GM19239 (cell line): ENCODE results near the gene SPDYE5.
"Not testable (repeated sequence)": the region's sequence is repeated elsewhere in the genome, so short reads cannot be mapped to it uniquely, and the experiment has no call there.

Experiments used
- DNase-seq: peaks from one replicate; pipeline ENCODE4 v3.0.0; 2011; ENCODE audit warnings: low spot score; ENCODE audit not compliant: insufficient read length
- FAIRE-seq: peaks from 2 replicates; lab custom pipeline; 2011; peaks lifted over from hg19 to GRCh38; lab: Jason Lieb, UNC

The SPDYE5 gene, protein sequence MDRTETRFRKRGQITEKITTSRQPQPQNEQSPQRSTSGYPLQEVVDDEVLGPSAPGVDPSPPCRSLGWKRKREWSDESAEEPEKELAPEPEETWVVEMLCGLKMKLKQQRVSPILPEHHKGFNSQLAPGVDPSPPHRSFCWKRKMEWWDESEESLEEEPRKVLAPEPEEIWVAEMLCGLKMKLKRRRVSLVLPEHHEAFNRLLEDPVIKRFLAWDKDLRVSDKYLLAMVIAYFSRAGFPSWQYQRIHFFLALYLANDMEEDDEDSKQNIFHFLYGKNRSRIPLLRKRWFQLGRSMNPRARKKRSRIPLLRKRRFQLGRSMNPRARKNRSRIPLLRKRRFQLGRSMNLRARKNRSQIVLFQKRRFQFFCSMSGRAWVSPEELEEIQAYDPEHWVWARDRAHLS

GRCh38 chr7:75492020-75492419 lies at the start of gene SPDYE5:
Gene SPDYE5, plus strand, starts transcription at chr7:75492320. Its CDS starts 1,728 bp downstream, at chr7:75494048.
- not testable (repeated sequence) for FAIRE-seq

GRCh38 chr7:75442465-75443111 lies 49.5 kb upstream of the SPDYE5 start:
- peak; percentile 64 for FAIRE-seq
- not testable (repeated sequence) for DNase-seq

More at GRCh38 chr7:75492020-75492419, at the start of gene SPDYE5:
- DNase-seq: not testable (repeated sequence)

DNA sequence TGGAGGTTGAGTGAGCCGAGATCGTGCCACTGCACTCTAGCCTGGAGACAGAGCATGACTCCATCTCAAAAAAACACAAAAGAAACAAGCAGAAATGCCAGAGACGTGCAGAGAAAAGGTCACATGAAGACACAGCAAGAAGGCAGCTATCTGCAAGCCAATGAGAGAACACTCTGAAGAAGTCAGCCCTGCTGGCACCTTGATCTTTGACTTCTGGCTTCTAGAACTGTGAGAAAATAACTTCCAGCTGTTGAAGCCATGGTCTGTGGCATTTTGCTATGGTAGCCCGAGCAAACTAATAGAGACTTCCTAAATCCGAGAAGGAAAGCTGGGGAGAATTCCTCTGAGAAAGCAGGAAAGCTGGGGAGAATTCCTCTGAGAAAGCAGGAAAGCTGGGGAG lies 42.2 kb upstream of the SPDYE5 start:
- not testable (repeated sequence) for FAIRE-seq

GRCh38 chr7:75452494-75452955 lies 39.6 kb upstream of the SPDYE5 start:
- peak; percentile 14 for FAIRE-seq
- not testable (repeated sequence) for DNase-seq

More for the DNA sequence above, 42.2 kb upstream of the SPDYE5 start:
- DNase-seq: not testable (repeated sequence)

DNA sequence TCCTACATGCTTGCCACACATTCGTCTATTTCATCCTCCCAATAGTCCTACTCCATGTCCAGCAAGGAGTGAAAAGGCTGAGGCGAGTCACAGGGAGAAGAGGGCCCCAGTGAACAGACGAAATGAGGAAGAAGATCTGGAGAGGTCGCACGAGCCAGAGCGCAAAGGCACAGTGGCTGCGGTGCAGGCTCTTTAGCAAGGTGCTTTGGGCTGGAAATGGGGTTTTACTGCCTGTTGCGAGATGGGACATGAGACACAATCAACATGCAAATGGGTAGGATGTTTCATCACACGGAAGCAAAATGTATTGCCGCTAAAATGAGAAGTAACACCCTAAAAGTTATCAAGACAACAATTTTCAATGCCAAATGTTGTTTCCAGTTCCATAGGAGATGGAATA lies 35.7 kb upstream of the SPDYE5 start:
- FAIRE-seq, DNase-seq: not testable (repeated sequence)

- DNase-seq, FAIRE-seq: not testable (repeated sequence)
These were observed 34.1 kb upstream of the SPDYE5 start for GRCh38 chr7:75458034-75458433.

DNA sequence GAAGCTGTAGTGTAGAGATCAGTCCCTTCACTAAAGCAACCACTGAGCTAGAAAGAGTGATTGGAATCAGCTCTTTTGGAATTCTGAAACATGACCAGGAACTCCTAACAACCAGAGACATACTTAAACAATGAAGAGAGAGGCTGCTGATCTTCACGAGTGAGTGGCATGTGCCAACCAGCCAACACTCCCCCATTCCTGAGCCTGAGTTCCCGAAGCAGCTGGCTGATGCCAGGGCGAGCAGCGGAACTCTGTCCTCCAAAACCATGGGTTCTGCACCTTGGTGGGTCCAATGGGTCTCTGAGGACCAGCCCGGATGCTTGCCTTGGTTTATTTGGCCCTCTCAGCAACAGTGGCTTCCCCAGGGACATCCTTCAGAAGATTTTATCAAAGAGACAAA lies 31.6 kb upstream of the SPDYE5 start:
- not testable (repeated sequence) for FAIRE-seq, DNase-seq

DNA sequence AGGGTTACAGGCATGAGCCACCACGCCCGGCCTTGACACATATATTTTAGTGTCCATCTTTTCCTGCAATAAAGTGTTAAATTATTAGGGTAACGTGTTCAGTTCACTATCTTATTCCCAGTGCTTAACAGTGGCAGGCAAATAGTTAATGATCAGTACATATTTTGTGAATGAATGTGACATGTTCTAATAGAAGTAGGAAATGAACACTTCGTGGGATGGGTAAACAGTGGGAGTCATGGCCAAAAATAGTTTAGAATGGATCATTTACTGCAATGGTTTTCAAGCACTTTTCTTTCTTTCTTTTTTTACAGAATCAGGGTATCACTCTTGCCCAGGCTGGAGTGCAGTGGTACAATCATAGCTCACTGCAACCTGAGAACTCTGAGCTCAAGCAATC lies 22.0 kb upstream of the SPDYE5 start:
- DNase-seq, FAIRE-seq: not testable (repeated sequence)

DNA sequence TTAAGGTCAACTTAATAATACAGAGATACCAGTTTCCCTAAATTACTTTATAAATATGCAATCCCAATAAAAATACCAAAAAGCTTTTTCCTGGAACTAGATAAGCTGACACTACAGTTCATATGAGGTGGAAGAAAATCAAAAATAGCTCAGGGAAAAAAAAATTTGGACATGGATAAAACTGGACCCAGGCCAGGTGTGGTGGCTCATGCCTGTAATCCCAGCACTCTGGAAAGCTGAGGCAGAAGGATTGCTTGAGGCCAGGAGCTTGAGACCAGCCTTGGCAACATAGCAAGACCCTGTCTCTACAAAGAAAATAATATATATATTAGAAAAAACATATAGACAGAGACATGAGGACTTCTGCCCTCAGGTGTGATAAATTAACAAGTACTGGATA lies 14.7 kb upstream of the SPDYE5 start:
- not testable (repeated sequence) for FAIRE-seq, DNase-seq

GRCh38 chr7:75480313-75480712 lies 11.8 kb upstream of the SPDYE5 start:
- FAIRE-seq, DNase-seq: not testable (repeated sequence)

DNA sequence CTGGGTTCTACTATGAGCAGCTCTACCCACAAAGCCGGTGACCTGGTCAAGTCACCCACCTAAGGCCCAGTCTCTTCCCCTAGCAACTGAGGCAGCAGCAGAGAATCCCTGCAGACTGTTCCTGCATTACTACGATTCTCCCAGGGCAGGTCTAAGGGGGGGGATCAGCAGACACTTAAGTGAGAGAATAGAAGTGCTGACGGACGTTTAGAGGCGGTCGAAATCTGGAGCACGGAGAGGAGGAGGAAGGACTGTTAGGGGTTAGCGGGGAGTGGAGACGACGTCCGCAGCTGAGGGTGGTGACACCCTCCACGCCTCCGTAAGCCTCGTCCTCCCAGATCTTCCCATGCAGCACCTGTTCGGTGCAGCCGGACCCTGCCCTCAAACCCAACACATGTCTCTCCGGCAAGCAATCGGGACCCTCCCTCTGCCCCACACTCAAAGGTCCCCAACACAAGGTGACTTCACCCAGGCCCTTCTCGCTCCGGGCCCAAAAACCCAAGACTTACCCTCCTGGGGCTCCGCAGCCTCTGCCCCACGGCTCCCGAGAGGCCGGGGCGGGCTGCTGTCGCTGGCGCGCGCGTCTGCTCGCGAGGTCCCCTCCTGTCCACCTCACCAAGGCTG lies 6.7 kb upstream of the SPDYE5 start:
- not testable (repeated sequence) for FAIRE-seq, DNase-seq

GRCh38 chr7:75485979-75486643 lies 6.0 kb upstream of the SPDYE5 start, which contains the start of gene POM121C:
Gene POM121C, minus strand, starts transcription at chr7:75486299. Its CDS starts 44,803 bp downstream, at chr7:75441496.
- DNase-seq (peak; percentile 53), FAIRE-seq (peak; percentile 55)

DNA sequence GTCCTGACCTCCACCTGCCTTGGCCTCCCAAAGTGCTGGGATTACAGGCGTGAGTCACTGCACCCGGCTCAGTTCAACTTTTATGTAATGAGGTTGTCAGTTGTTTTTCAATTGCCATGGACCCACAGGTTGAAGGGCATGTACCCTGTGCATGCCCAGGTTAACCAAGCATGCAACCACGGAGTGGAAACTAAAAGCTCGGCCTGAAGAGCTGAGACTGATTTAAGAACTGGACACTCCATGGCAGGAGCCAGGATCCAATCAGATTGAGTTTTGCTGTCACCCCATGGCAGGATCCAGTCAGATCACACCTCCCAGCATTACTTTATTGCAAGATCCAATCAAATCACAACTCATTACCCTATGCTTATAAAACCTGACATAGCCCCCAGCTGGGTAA lies 16.9 kb downstream of the SPDYE5 start:
- not testable (repeated sequence) for FAIRE-seq

GRCh38 chr7:75518842-75519241 lies 26.7 kb downstream of the SPDYE5 start:
- not testable (repeated sequence) for FAIRE-seq, DNase-seq

More for the DNA sequence above, 16.9 kb downstream of the SPDYE5 start:
- not testable (repeated sequence) for DNase-seq

GRCh38 chr7:75521727-75522126 lies 29.6 kb downstream of the SPDYE5 start:
- not testable (repeated sequence) for DNase-seq, FAIRE-seq

GRCh38 chr7:75527224-75527722 lies 35.2 kb downstream of the SPDYE5 start:
- DNase-seq, FAIRE-seq: not testable (repeated sequence)

DNA sequence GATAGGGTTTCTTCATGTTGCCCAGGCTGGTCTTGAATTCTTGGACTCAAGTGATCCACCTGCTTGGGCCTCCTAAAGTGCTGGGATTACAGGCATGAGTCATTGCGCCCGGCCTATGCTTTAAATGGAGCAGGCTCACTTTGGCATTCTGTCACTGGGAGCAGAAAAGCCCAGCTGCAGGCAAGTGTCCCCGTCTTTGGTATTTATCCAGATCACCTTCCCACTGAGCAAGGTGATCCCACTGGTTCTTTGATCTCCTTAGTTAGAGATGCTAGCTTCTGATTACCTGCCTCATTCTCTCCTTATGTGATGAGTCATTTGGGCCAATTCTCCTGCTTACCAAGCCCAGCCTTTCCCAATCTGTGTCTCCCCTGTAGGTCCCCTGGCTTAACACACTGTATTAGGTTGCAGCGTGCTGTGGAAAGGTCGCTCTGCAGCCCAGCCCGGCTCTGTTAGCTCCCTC lies 39.3 kb downstream of the SPDYE5 start:
- DNase-seq: no peak

GRCh38 chr7:75532639-75533038 lies 40.5 kb downstream of the SPDYE5 start:
- no peak for FAIRE-seq
- DNase-seq: no peak

More for the DNA sequence above, 39.3 kb downstream of the SPDYE5 start:
- no peak for FAIRE-seq

- FAIRE-seq: no peak
These were observed 41.8 kb downstream of the SPDYE5 start for GRCh38 chr7:75533926-75534325.

More at GRCh38 chr7:75533926-75534325, 41.8 kb downstream of the SPDYE5 start:
- DNase-seq: no peak
